DMS53 (cell line): ENCODE results near the gene MKRN2.
A peak's percentile ranks its signal among the peaks of the same experiment; 100 is the strongest.

Experiments
- DNase-seq: peaks from one replicate; lab custom pipeline; 2025; lab: John Stamatoyannopoulos, UW

MKRN2 gene

GRCh38 chr3:12553921-12554391, 2.9 kb upstream of the MKRN2 start:
- DNase-seq, result peak; percentile 39

- no peak for DNase-seq
Measured at GRCh38 chr3:12556314-12556689, 585 bp upstream of the MKRN2 start.

- DNase-seq, result no peak
Measured at GRCh38 chr3:12557473-12558100, 700 bp downstream of the MKRN2 start.

GRCh38 chr3:12558706-12559105, 1.8 kb downstream of the MKRN2 start:
- no peak for DNase-seq

GRCh38 chr3:12559520-12559919, 2.6 kb downstream of the MKRN2 start:
- DNase-seq, result no peak

- no peak for DNase-seq
Measured at GRCh38 chr3:12560505-12561190, 3.8 kb downstream of the MKRN2 start.

- DNase-seq, result no peak
Measured at GRCh38 chr3:12561397-12561796, 4.5 kb downstream of the MKRN2 start.

GRCh38 chr3:12562451-12562850, 5.6 kb downstream of the MKRN2 start:
- no peak for DNase-seq

- no peak for DNase-seq
Measured at GRCh38 chr3:12566976-12567375, 10.1 kb downstream of the MKRN2 start.

GRCh38 chr3:12568747-12569146, 11.9 kb downstream of the MKRN2 start:
- DNase-seq, result no peak

- DNase-seq, result no peak
Measured at GRCh38 chr3:12569836-12570235, 12.9 kb downstream of the MKRN2 start.

GRCh38 chr3:12571986-12572385, 15.1 kb downstream of the MKRN2 start:
- no peak for DNase-seq

- DNase-seq, result no peak
Measured at GRCh38 chr3:12574131-12574530, 17.2 kb downstream of the MKRN2 start.

- DNase-seq, result no peak
Measured at GRCh38 chr3:12574661-12575060, 17.8 kb downstream of the MKRN2 start.

GRCh38 chr3:12577379-12577778, 20.5 kb downstream of the MKRN2 start:
- DNase-seq, result no peak

GRCh38 chr3:12578742-12579141, 21.9 kb downstream of the MKRN2 start:
- no peak for DNase-seq

GRCh38 chr3:12579456-12579855, 22.6 kb downstream of the MKRN2 start:
- no peak for DNase-seq

- no peak for DNase-seq
Measured at GRCh38 chr3:12579905-12580304, 23.0 kb downstream of the MKRN2 start.

GRCh38 chr3:12582730-12583129, 25.8 kb downstream of the MKRN2 start:
- DNase-seq, result no peak

GRCh38 chr3:12583280-12583679, 26.4 kb downstream of the MKRN2 start:
- no peak for DNase-seq

GRCh38 chr3:12584083-12584482, 27.2 kb downstream of the MKRN2 start:
- DNase-seq, result no peak

GRCh38 chr3:12585181-12585580, 28.3 kb downstream of the MKRN2 start:
- no peak for DNase-seq

GRCh38 chr3:12585970-12586369, 29.1 kb downstream of the MKRN2 start:
- DNase-seq, result no peak

GRCh38 chr3:12586403-12586802, 29.5 kb downstream of the MKRN2 start:
- no peak for DNase-seq
